ENCODE measurements around the gene SEPTIN1. TPM values are rescaled to one million over a fixed set of nuclear protein-coding genes. Genes with fewer than 3 reads are reported as not detected.

SEPTIN1 gene
- total and polyA plus RNA-seq, 2 of the 4 experiments (the other 2 are of a cell fraction): 0.24 TPM; not detected in 1

GRCh38 chr16:30379158-30379783 is 3.1 kb downstream of the SEPTIN1 start:
- CTCF ChIA-PET: no interaction called here
- in situ Hi-C loops (cut with MboI; ENCODE audit: low sequenced_read_pairs): no loop called here
- no peaks in the 10 kb centered on the region for H3K9me3 ChIP-seq (ENCODE audit: control insufficient read depth, insufficient read depth, low read length)

More at GRCh38 chr16:30379158-30379783, 3.1 kb downstream of the SEPTIN1 start:
- no peak overlapping the region for H3K56ac ChIP-seq (ENCODE audit: extremely low read depth, insufficient read depth, low read length)
- no peak overlapping the region; the same call in 1 of the 2 replicates for H2BK120ac ChIP-seq (ENCODE audit: low read depth, low read length)
- dilution Hi-C loops (cut with HindIII; ENCODE audit: low sequenced_read_pairs, unreplicated experiment): no loop called here
- BruUV-seq (replicated peaks): no TSS peak
- peak overlapping the region; percentile 92 for H3K4me2 ChIP-seq (ENCODE audit: low read depth, low read length)
- TF ChIP-seq FOS (IDR thresholded peaks at IDR 0.05; ENCODE audit: low read depth, low read length): no peak
- no peak for TF ChIP-seq RAD21 (IDR thresholded peaks at IDR 0.05; ENCODE audit: low read length)
- TF ChIP-seq NFE2L2 (IDR thresholded peaks at IDR 0.05; ENCODE audit: low read depth, low read length): no peak
- TF ChIP-seq, protein P1, sequence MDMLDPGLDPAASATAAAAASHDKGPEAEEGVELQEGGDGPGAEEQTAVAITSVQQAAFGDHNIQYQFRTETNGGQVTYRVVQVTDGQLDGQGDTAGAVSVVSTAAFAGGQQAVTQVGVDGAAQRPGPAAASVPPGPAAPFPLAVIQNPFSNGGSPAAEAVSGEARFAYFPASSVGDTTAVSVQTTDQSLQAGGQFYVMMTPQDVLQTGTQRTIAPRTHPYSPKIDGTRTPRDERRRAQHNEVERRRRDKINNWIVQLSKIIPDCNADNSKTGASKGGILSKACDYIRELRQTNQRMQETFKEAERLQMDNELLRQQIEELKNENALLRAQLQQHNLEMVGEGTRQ (IDR thresholded peaks at IDR 0.05; ENCODE audit: low read depth, low read length): no peak
- TF ChIP-seq SMC3 (IDR thresholded peaks at IDR 0.05; ENCODE audit: low read depth, low read length): no peak
- TF ChIP-seq MAZ (IDR thresholded peaks at IDR 0.05; ENCODE audit: borderline replicate concordance, low read depth, low read length): no peak
- TF ChIP-seq RCOR1 (IDR thresholded peaks at IDR 0.05; ENCODE audit: insufficient replicate concordance, low read length): no peak
- POLR2A ChIA-PET (ENCODE audit: unreplicated experiment): no interaction called here
- no peaks in the 10 kb centered on the region for H3K27me3 ChIP-seq (ENCODE audit: control insufficient read depth, insufficient read depth, low read length)
- ATAC-seq (ENCODE audit: low read depth) (no peak), DNase-seq (no peak)
- H3K18ac ChIP-seq (ENCODE audit: low read depth, low read length): no peak overlapping the region
- H3K23ac ChIP-seq (ENCODE audit: low read depth, low read length): peak overlapping the region; percentile 72
- H3K79me1 ChIP-seq (ENCODE audit: low read depth in 1 of 2, low read length in 2 of 2): peaks cover 5 to 30% of the 10 kb centered on the region in 2 experiments
- 0 out of 2 replicates have a peak overlapping the region, but pooled peaks have one; percentile 33 for H4K5ac ChIP-seq (ENCODE audit: low read depth, low read length)
- peak overlapping the region; percentile 7; the same call in 1 of the 2 replicates for H3K14ac ChIP-seq (replicated peaks; ENCODE audit: low read depth, low read length)
- peak overlapping the region; percentile 98 for H2AK9ac ChIP-seq (replicated peaks; ENCODE audit: low read depth, low read length, poor library complexity)
- H3K36me3 ChIP-seq (ENCODE audit: control insufficient read depth, insufficient read depth, low read length): no peaks in the 10 kb centered on the region
- peak overlapping the region in 1 of 2 experiments; percentile 69; a peak in 1 of 4 replicates for H4K8ac ChIP-seq (ENCODE audit: low read depth in 2 of 2, low read length in 2 of 2)
- peak overlapping the region; percentile 58 for H3K4ac ChIP-seq (ENCODE audit: low read depth, low read length)
- H3K9ac ChIP-seq (ENCODE audit: low read depth, low read length): peak overlapping the region; percentile 57
- H2BK15ac ChIP-seq (ENCODE audit: low read depth, low read length): no peak overlapping the region
- peaks cover 7% of the 10 kb centered on the region for H3K4me1 ChIP-seq (ENCODE audit: control insufficient read depth, insufficient read depth, low read length)
- H3K27ac ChIP-seq (ENCODE audit: insufficient read depth, low read length): peak overlapping the region; percentile 50
- H2BK5ac ChIP-seq (ENCODE audit: low read depth, low read length, poor library complexity, severe bottlenecking): peak overlapping the region; percentile 35
- WGBS, 2 experiments (ENCODE audit: extremely low coverage in 2 of 2, insufficient read length in 1 of 2): 27% methylated on average over 12 of the region's 27 CpGs; no CpG with 5 or more reads in 1 of the 2 experiments
- intact Hi-C loops (cut with micrococcal nuclease): loop anchor here (2.0 kb wide), 1 partner anchor 16 kb away; the partner anchor contains the start of gene ZNF48
- peak overlapping the region; percentile 99 for H2AFZ ChIP-seq (replicated peaks; ENCODE audit: low read length, poor library complexity)
- peaks cover 16% of the 10 kb centered on the region for H3K9me1 ChIP-seq (ENCODE audit: insufficient read depth, low read length)
- peak overlapping the region; percentile 71 for H3K4me3 ChIP-seq (ENCODE audit: insufficient read depth, low read depth, low read length)
- peak overlapping the region; percentile 74 for H2AK5ac ChIP-seq (ENCODE audit: low read depth, low read length)
- H4K20me1 ChIP-seq (ENCODE audit: insufficient read depth, low read length): peaks cover 10% of the 10 kb centered on the region
- no peak overlapping the region for H2BK20ac ChIP-seq (ENCODE audit: low read depth, low read length)
- no peak overlapping the region for H4K91ac ChIP-seq (ENCODE audit: insufficient read depth, low read depth, low read length)

All from IMR-90 (cell line).